Activated CD8-positive, alpha-beta memory T cell treated with anti-CD3 and anti-CD28 coated beads, Interleukin-2, amount 10 ng/mL, durations not matched to agents 7 days and 5 days (primary cell): ENCODE results near the gene SCGB3A1. TPM values are rescaled to one million over a fixed set of nuclear protein-coding genes. Genes with fewer than 3 reads are reported as not detected.
A peak's percentile ranks its signal among the peaks of the same experiment; 100 is the strongest.

Experiments
- ATAC-seq: fragments of 150-1000 bp; cut with Tn5 transposase; one replicate; pipeline ENCODE4 v1.10.0; 2021; ENCODE audit warnings: moderate library complexity
- CTCF ChIA-PET: fragments of 350-600 bp; sonication (Branson Sonifier 250); formaldehyde crosslinking; loops from one replicate; lab custom pipeline; 2021; ENCODE audit warnings: antibody characterized with exemption; lab: Charles Lee
- DNase-seq: peaks from one replicate; pipeline ENCODE4 v3.0.0-alpha.2; 2020
- H3K27ac Mint-ChIP-seq: one replicate; pipeline ENCODE4 v1.8.0; 2021; ENCODE audit warnings: mild to moderate bottlenecking, mixed read lengths
- H3K27me3 Mint-ChIP-seq: one replicate; pipeline ENCODE4 v1.8.0; 2021; ENCODE audit warnings: mixed read lengths
- H3K36me3 Mint-ChIP-seq: one replicate; pipeline ENCODE4 v1.8.0; 2021; ENCODE audit warnings: mild to moderate bottlenecking, mixed read lengths
- H3K4me1 Mint-ChIP-seq: one replicate; pipeline ENCODE4 v1.8.0; 2021; ENCODE audit warnings: mixed read lengths
- H3K4me3 Mint-ChIP-seq: one replicate; pipeline ENCODE4 v1.8.0; 2021; ENCODE audit warnings: mild to moderate bottlenecking, moderate library complexity, mixed read lengths
- H3K9me3 Mint-ChIP-seq: one replicate; pipeline ENCODE4 v1.8.0; 2022; ENCODE audit warnings: low read depth, mixed read lengths
- total RNA-seq, 2 experiments: library from RNA; stranded (reverse); gene quantifications; one replicate each; pipeline ENCODE4 v1.2.3, GENCODE V29; 2021

The SCGB3A1 gene
- total RNA-seq, 2 experiments from 2014 or later: not detected

GRCh38 chr5:180595381-180596114 is 4.2 kb upstream of the SCGB3A1 start:
- Mint-ChIP-seq H3K9me3 (no peaks in the 10 kb centered on the region), H3K4me1 (peaks cover 4% of the 10 kb centered on the region), H3K36me3 (peaks cover 2% of the 10 kb centered on the region), H3K27ac (no peak overlapping the region), H3K4me3 (no peak overlapping the region), H3K27me3 (peaks cover 18% of the 10 kb centered on the region)
- peak; percentile 7 for DNase-seq
- no peak for ATAC-seq
- CTCF ChIA-PET: no interaction called here

GRCh38 chr5:180595046-180595379 is 3.7 kb upstream of the SCGB3A1 start:
- Mint-ChIP-seq H3K27ac (no peak overlapping the region), H3K27me3 (peaks cover 19% of the 10 kb centered on the region), H3K4me3 (no peak overlapping the region), H3K36me3 (peaks cover 2% of the 10 kb centered on the region), H3K4me1 (peaks cover 4% of the 10 kb centered on the region), H3K9me3 (no peaks in the 10 kb centered on the region)
- ATAC-seq (no peak), DNase-seq (no peak)
- CTCF ChIA-PET: no interaction called here

DNA sequence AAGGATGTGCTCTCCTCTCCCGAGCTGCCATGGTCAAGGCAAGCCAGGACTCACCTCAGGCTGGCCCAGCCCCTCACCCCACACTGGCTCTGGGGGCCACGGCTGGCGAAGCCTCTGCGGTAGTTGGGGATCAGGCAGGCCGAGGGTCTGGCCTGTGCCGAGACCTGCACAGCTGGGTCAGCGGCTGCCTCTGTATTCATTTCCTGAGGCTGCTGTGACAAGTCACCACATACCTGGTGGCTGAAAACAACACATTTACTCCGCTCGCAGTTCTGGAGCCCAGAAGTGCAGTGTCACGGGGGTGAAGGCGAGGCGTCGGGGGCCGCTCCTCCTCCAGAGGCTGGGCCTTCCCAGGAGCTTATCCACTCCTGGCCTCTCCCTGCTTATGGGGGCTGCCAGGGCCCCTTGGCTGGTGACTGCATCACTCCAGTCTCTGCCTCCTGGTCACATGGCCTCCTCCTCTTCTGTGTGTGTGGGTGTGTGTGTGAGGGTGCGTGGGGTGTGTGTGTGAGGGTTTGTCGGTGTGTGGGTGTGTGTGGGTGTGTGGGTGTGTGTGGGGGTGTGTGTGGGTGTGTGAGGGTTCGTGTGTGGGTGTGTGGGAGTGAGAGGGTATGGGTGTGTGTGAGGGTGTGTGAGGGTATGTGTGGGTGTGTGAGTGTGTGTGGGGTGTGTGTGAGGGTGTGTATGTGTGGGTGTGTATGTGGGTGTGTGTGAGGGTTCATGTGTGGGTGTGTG is 3.2 kb upstream of the SCGB3A1 start:
- H3K27ac Mint-ChIP-seq: no peak overlapping the region
- CTCF ChIA-PET: no interaction called here
- peaks cover 9% of the 10 kb centered on the region for H3K4me1 Mint-ChIP-seq
- DNase-seq: peak; percentile 25
- ATAC-seq: no peak
- H3K4me3 Mint-ChIP-seq: no peak overlapping the region
- no peaks in the 10 kb centered on the region for H3K9me3 Mint-ChIP-seq
- peaks cover 24% of the 10 kb centered on the region for H3K27me3 Mint-ChIP-seq
- peaks cover 2% of the 10 kb centered on the region for H3K36me3 Mint-ChIP-seq

GRCh38 chr5:180593446-180594206 is 2.3 kb upstream of the SCGB3A1 start:
- Mint-ChIP-seq H3K27ac (no peak overlapping the region), H3K9me3 (no peaks in the 10 kb centered on the region), H3K36me3 (peaks cover 2% of the 10 kb centered on the region), H3K4me3 (no peak overlapping the region), H3K27me3 (peaks cover 32% of the 10 kb centered on the region), H3K4me1 (peaks cover 9% of the 10 kb centered on the region)
- DNase-seq (peak; percentile 35), ATAC-seq (no peak)
- CTCF ChIA-PET: no interaction called here

DNA sequence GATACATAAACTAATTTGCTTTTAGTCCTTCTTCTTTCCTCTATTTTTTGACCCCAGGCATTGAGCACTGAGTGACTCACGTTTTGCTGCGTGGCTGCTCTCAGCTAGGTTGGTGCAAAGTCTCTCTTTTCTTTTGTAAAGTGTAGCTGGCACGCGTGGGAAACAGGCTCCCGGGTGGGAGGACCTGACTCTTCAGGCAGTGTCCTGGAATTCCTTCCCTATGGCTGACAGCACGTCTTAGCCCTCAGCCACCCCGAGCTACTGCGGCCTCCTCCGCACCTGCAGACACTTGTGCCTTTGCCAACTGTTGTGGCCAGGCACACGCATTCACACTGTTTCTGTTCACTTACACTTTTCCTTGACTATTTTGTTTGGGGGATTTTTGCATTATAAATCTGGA is 877 bp upstream of the SCGB3A1 start:
- H3K4me1 Mint-ChIP-seq: peaks cover 9% of the 10 kb centered on the region
- H3K27ac Mint-ChIP-seq: no peak overlapping the region
- CTCF ChIA-PET: no interaction called here
- no peaks in the 10 kb centered on the region for H3K9me3 Mint-ChIP-seq
- DNase-seq: no peak
- ATAC-seq: no peak
- H3K27me3 Mint-ChIP-seq: peaks cover 38% of the 10 kb centered on the region
- no peak overlapping the region for H3K4me3 Mint-ChIP-seq
- H3K36me3 Mint-ChIP-seq: peaks cover 2% of the 10 kb centered on the region

- CTCF ChIA-PET: no interaction called here
- Mint-ChIP-seq H3K4me1 (peaks cover 9% of the 10 kb centered on the region), H3K27ac (no peak overlapping the region), H3K27me3 (peaks cover 45% of the 10 kb centered on the region), H3K4me3 (no peak overlapping the region), H3K9me3 (no peaks in the 10 kb centered on the region), H3K36me3 (peaks cover 2% of the 10 kb centered on the region)
- DNase-seq: peak; percentile 29
- peak; percentile 37 for ATAC-seq
These were observed 572 bp downstream of the SCGB3A1 start for GRCh38 chr5:180590543-180591310.

DNA sequence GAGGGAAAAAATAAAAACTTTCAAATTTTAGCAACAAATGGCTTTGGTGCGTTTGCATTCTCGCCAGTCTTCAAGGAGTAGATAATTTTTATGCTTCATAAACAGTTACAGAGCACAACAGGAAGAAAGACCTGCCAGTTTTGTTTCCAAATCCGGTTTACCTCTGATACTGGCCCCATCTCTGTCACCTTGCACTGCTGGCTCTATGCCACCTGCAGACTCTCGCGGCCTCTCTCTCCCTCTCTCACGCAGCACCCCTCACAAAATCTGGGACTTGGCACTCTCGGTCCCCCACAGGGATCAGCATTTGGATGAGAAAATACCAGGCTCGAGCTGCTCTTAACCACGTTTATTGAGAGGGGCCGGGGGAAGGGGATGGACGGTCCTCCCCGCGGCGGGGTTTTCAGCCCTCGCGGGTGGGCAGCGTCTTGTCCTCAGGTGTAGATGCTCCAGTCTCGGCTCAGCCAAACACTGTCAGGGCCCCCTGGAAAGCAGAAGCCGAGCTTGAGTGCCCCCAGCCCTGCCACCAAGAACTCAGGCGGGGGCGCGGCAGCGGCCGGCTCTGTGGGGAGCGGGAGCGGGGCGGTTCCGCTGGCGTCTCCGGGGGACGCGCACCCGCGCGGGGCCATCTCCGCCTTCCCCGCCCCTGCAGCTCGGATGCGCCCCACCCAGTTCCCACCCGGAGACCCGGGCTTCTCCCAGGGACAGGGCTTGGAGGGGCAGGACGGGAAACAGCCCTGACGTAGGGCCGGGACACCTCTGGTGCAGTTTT is 1.3 kb downstream of the SCGB3A1 start:
- Mint-ChIP-seq H3K27me3 (peaks cover 45% of the 10 kb centered on the region), H3K9me3 (no peaks in the 10 kb centered on the region), H3K36me3 (peaks cover 2% of the 10 kb centered on the region), H3K4me3 (no peak overlapping the region), H3K27ac (no peak overlapping the region), H3K4me1 (peaks cover 9% of the 10 kb centered on the region)
- no peak for ATAC-seq
- DNase-seq: no peak
- CTCF ChIA-PET: no interaction called here

GRCh38 chr5:180586870-180587269 is 4.4 kb downstream of the SCGB3A1 start:
- H3K9me3 Mint-ChIP-seq: no peaks in the 10 kb centered on the region
- no peak for ATAC-seq
- CTCF ChIA-PET: no interaction called here
- no peak for DNase-seq
- no peak overlapping the region for H3K27ac Mint-ChIP-seq
- H3K27me3 Mint-ChIP-seq: peaks cover 29% of the 10 kb centered on the region
- H3K36me3 Mint-ChIP-seq: no peaks in the 10 kb centered on the region
- H3K4me1 Mint-ChIP-seq: peaks cover 6% of the 10 kb centered on the region
- no peak overlapping the region for H3K4me3 Mint-ChIP-seq

DNA sequence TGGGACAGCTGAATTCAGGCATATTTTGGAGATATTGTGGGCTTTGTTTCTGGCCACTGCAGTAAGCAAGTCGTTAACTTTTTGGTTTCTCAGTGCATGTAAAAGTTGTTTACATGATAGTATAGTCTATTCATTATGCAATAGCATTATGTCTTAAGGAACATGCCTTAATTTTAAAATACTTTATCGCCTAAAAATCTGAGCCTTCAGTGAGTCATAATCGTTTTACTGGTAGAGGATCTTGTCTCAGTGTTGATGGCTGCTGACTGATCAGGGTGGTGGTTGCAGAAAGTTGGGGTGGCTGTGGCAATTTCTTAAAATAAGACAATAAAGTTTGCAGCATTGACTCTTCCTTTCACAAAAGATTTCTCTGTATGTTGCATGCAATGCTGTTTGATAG is 5.1 kb downstream of the SCGB3A1 start:
- Mint-ChIP-seq H3K4me3 (no peak overlapping the region), H3K36me3 (no peaks in the 10 kb centered on the region), H3K27me3 (peaks cover 28% of the 10 kb centered on the region), H3K9me3 (no peaks in the 10 kb centered on the region), H3K27ac (no peak overlapping the region), H3K4me1 (peaks cover 6% of the 10 kb centered on the region)
- no peak for DNase-seq
- CTCF ChIA-PET: no interaction called here
- ATAC-seq: no peak

DNA sequence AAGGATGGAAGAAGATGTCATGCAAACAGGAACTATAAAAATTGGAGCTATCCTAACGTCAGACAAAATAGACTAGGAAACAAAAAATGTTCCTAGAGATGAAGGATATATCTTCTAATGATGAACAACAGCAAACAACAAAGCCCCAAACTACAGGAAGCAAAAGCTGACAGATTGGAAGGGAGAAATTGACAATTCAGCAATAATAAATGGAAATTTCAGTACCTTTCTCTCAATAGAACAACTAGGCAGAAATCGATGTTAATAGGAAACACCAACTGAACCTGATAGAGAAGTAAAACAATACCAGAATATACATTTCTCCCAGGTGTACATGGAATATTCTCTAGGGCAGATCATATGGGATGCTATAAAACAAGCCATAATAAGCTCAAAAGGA is 7.6 kb downstream of the SCGB3A1 start:
- H3K4me3 Mint-ChIP-seq: no peak overlapping the region
- CTCF ChIA-PET: interaction anchor here (1.2 to 1.6 kb wide), 2 partner anchors 18 to 19 kb away, joined by 3 to 4 read pairs; no protein-coding TSS in a partner anchor
- no peak for ATAC-seq

GRCh38 chr5:180580681-180581080 is 10.6 kb downstream of the SCGB3A1 start:
- no peak for ATAC-seq
- Mint-ChIP-seq H3K27ac (no peak overlapping the region), H3K27me3 (peaks cover 2% of the 10 kb centered on the region), H3K36me3 (peaks cover 12% of the 10 kb centered on the region), H3K9me3 (no peaks in the 10 kb centered on the region), H3K4me1 (peaks cover 4% of the 10 kb centered on the region), H3K4me3 (no peak overlapping the region)
- no peak for DNase-seq
- CTCF ChIA-PET: interaction anchor here (1.3 kb wide), 1 partner anchor 26 kb away, joined by 3 read pairs; no protein-coding TSS in a partner anchor

More for the DNA sequence above, 7.6 kb downstream of the SCGB3A1 start:
- H3K27ac Mint-ChIP-seq: no peak overlapping the region
- peaks cover 15% of the 10 kb centered on the region for H3K27me3 Mint-ChIP-seq
- no peaks in the 10 kb centered on the region for H3K4me1 Mint-ChIP-seq
- H3K9me3 Mint-ChIP-seq: no peaks in the 10 kb centered on the region
- H3K36me3 Mint-ChIP-seq: no peaks in the 10 kb centered on the region
- no peak for DNase-seq

- H3K9me3 Mint-ChIP-seq: no peaks in the 10 kb centered on the region
- H3K27me3 Mint-ChIP-seq: no peaks in the 10 kb centered on the region
- CTCF ChIA-PET: interaction anchor here (1.0 to 1.1 kb wide), 2 partner anchors 8 to 9 kb away, joined by 3 read pairs; no protein-coding TSS in a partner anchor
- H3K4me1 Mint-ChIP-seq: peaks cover 8% of the 10 kb centered on the region
- ATAC-seq (no peak), DNase-seq (no peak)
- peaks cover 36% of the 10 kb centered on the region for H3K36me3 Mint-ChIP-seq
- H3K4me3 Mint-ChIP-seq: no peak overlapping the region
- no peak overlapping the region for H3K27ac Mint-ChIP-seq
These were observed 15.7 kb downstream of the SCGB3A1 start for GRCh38 chr5:180575571-180575970.
